Measurements from ENCODE around the gene EBF3.

EBF3 gene

GRCh38 chr10:129788215-129788614, 175.9 kb downstream of the EBF3 start:
- DNase-seq, result no peak

- no peak for DNase-seq
These were observed 176.5 kb downstream of the EBF3 start for GRCh38 chr10:129787557-129787956.

- no peak for DNase-seq
These were observed 177.9 kb downstream of the EBF3 start for GRCh38 chr10:129786216-129786615.

- no peak for DNase-seq
These were observed 178.5 kb downstream of the EBF3 start for GRCh38 chr10:129785536-129785981.
